Brain pericyte (primary cell): ENCODE data around the gene KRTAP9-6.
A peak's percentile ranks its signal among the peaks of the same experiment; 100 is the strongest.
"Not testable (repeated sequence)": the region's sequence is repeated elsewhere in the genome, so short reads cannot be mapped to it uniquely, and the experiment has no call there.

Source experiments
- DNase-seq: peaks from one replicate; pipeline ENCODE4 v3.0.0-alpha.2; 2012; ENCODE audit warnings: low read depth, low spot score

Gene KRTAP9-6

GRCh38 chr17:41271323-41271722, 6.1 kb downstream of the KRTAP9-6 start:
- not testable (repeated sequence) for DNase-seq

GRCh38 chr17:41271858-41272257, 6.7 kb downstream of the KRTAP9-6 start:
- no peak for DNase-seq

- not testable (repeated sequence) for DNase-seq
Observed at GRCh38 chr17:41275648-41276190, 10.5 kb downstream of the KRTAP9-6 start, which contains the start of gene KRTAP9-7. KRTAP9-7 (plus strand) TSS chr17:41275698; CDS start chr17:41275698, 0 bp downstream.

GRCh38 chr17:41278176-41278955, 13.2 kb downstream of the KRTAP9-6 start:
- no peak for DNase-seq

GRCh38 chr17:41284043-41284442, 18.9 kb downstream of the KRTAP9-6 start:
- DNase-seq, result no peak

GRCh38 chr17:41284546-41284945, 19.4 kb downstream of the KRTAP9-6 start:
- DNase-seq, result no peak

GRCh38 chr17:41287050-41287449, 21.9 kb downstream of the KRTAP9-6 start:
- no peak for DNase-seq

GRCh38 chr17:41294016-41294415, 28.8 kb downstream of the KRTAP9-6 start:
- DNase-seq, result no peak

- DNase-seq, result no peak
Observed at GRCh38 chr17:41296846-41297245, 31.7 kb downstream of the KRTAP9-6 start.

GRCh38 chr17:41298458-41299135, 33.4 kb downstream of the KRTAP9-6 start:
- DNase-seq, result no peak

- DNase-seq, result no peak
Observed at GRCh38 chr17:41301204-41301790, 36.1 kb downstream of the KRTAP9-6 start.

GRCh38 chr17:41301916-41302901, 37.0 kb downstream of the KRTAP9-6 start, which contains the start of gene KRTAP29-1:
KRTAP29-1 (minus strand) TSS chr17:41302851; CDS start chr17:41302851, 0 bp downstream.
- DNase-seq, result no peak

- DNase-seq, result no peak
Observed at GRCh38 chr17:41302981-41303380, 37.8 kb downstream of the KRTAP9-6 start.

- DNase-seq, result no peak
Observed at GRCh38 chr17:41304091-41304490, 38.9 kb downstream of the KRTAP9-6 start.

- DNase-seq, result peak; percentile 49
Observed at GRCh38 chr17:41307647-41308046, 42.5 kb downstream of the KRTAP9-6 start.

- DNase-seq, result no peak
Observed at GRCh38 chr17:41308251-41308917, 43.2 kb downstream of the KRTAP9-6 start.

GRCh38 chr17:41308918-41309359, 43.8 kb downstream of the KRTAP9-6 start, which contains the start of gene KRTAP16-1:
KRTAP16-1 (minus strand) TSS chr17:41309309; CDS start chr17:41309253, 56 bp downstream.
- DNase-seq, result no peak

- no peak for DNase-seq
Observed at GRCh38 chr17:41311111-41311510, 45.9 kb downstream of the KRTAP9-6 start.

- no peak for DNase-seq
Observed at GRCh38 chr17:41315204-41315794, 50.1 kb downstream of the KRTAP9-6 start, which contains the start of gene KRTAP17-1. KRTAP17-1 (minus strand) TSS chr17:41315710; CDS start chr17:41315650, 60 bp downstream.
